Esophagus squamous epithelium (tissue), 4 donors: ENCODE measurements around the gene RITA1.

Experiments
- POLR2A ChIP-seq, 4 donors: fragments of 450-650 bp; IDR thresholded peaks; one replicate each; pipeline ENCODE4 v1.6.1; 2017; ENCODE audit warnings: antibody characterized with exemption in 4 of 4, mild to moderate bottlenecking in 4 of 4, moderate library complexity in 3 of 4
- TF ChIP-seq, protein P1 (sequence below), 6 experiments: fragments of 450-650 bp in 4 of 6; fragments of 200-600 bp in 2 of 6; sonication (generic) in 2 of 6; IDR thresholded peaks; one replicate each; pipeline ENCODE4 v1.5.1; 2016 to 2019; ENCODE audit warnings: antibody characterized with exemption in 6 of 6, mild to moderate bottlenecking in 4 of 6, moderate library complexity in 4 of 6

DNA sequence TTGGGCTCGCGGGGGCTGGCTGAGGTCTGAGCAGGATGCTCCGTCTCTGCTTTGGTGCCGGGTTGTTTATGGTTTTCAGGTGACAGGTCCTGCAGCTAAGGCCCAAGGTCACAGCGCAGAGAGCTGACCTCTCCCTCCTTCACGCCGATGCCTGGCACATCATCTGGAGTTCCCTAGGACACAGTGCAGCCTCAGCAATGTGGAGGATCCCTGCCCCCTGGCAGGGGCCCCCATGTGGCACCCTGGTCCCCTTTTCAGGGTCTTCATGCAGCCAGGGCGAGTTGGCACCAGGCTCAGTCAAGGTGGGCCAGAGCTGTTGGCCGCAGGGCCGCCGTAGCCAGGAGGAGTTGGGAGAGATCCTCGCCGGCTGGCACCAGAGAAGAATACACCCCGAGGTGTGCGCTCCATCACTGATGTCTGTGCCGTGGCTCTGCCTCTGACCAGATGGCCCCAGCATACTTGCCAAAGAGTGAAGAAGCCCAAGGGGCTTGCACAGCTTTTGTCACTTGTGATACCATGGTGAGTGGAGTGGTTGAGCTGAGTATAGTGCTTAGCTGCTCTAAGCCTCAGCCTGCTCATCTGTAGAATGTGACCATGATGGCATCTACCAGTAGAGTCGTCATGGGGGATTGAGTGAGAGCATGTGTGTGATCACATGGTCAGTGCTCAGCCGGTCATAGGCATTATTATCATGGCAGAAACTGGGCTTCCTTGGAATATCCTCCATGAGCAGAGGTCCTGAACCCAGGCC, 46.7 kb downstream of the RITA1 start:
- TF ChIP-seq, protein P1, sequence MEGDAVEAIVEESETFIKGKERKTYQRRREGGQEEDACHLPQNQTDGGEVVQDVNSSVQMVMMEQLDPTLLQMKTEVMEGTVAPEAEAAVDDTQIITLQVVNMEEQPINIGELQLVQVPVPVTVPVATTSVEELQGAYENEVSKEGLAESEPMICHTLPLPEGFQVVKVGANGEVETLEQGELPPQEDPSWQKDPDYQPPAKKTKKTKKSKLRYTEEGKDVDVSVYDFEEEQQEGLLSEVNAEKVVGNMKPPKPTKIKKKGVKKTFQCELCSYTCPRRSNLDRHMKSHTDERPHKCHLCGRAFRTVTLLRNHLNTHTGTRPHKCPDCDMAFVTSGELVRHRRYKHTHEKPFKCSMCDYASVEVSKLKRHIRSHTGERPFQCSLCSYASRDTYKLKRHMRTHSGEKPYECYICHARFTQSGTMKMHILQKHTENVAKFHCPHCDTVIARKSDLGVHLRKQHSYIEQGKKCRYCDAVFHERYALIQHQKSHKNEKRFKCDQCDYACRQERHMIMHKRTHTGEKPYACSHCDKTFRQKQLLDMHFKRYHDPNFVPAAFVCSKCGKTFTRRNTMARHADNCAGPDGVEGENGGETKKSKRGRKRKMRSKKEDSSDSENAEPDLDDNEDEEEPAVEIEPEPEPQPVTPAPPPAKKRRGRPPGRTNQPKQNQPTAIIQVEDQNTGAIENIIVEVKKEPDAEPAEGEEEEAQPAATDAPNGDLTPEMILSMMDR (IDR thresholded peaks at IDR 0.05): no peak
- no peak for TF ChIP-seq POLR2A (IDR thresholded peaks at IDR 0.05)
